B cell (primary cell): Measurements from ENCODE around the gene TAF11L13. TPM values are rescaled to one million over a fixed set of nuclear protein-coding genes. Genes with fewer than 3 reads are reported as not detected.

Experiments used
- ATAC-seq: fragments of 200-7000 bp; cut with Tn5 transposase; one replicate; pipeline ENCODE4 v1.10.0; 2021; ENCODE audit warnings: low read depth, mild to moderate bottlenecking, moderate number of reproducible peaks, moderate library complexity
- CTCF ChIA-PET: fragments of 350-600 bp; sonication (Branson Sonifier 250); formaldehyde crosslinking; loops from one replicate; lab custom pipeline; 2021; ENCODE audit warnings: antibody characterized with exemption, inconsistent platforms; lab: Charles Lee
- POLR2A ChIA-PET: fragments of 350-600 bp; sonication (Branson Sonifier 250); formaldehyde crosslinking; loops from one replicate; lab custom pipeline; 2021; ENCODE audit warnings: antibody characterized with exemption; lab: Charles Lee
- DNase-seq: peaks from one replicate; pipeline ENCODE4 v3.0.0; 2013
- H2AFZ ChIP-seq: 2 replicates; pipeline ENCODE4 v1.6.1; 2012; ENCODE audit warnings: mild to moderate bottlenecking, low read depth, low read length; ENCODE audit not compliant: insufficient read depth, poor library complexity, severe bottlenecking
- H3K27ac ChIP-seq, 2 donors: 1 replicate in 1 of 2; 2 replicates in 1 of 2; pipeline ENCODE4 v1.5.1; 2012 to 2013; ENCODE audit warnings: low read length in 2 of 2, mild to moderate bottlenecking in 2 of 2, moderate library complexity in 1 of 2
- H3K27me3 ChIP-seq, 4 experiments: fragments of 200-600 bp in 1 of 4; sonication (generic) in 1 of 4; replicated peaks in 1 of 4; 1 replicate in 2 of 4; 2 replicates in 2 of 4; pipeline versions ENCODE4 v1.6.1 to v1.7.0; 2013 to 2016; ENCODE audit warnings: low read length in 3 of 4, mild to moderate bottlenecking in 2 of 4, mixed read lengths in 1 of 4, moderate library complexity in 1 of 4; ENCODE audit not compliant: insufficient read depth in 4 of 4, control insufficient read depth in 3 of 4; ENCODE audit errors: control extremely low read depth in 1 of 4
- H3K36me3 ChIP-seq, 2 experiments: replicated peaks in 1 of 2; 1 replicate in 1 of 2; 2 replicates in 1 of 2; pipeline versions ENCODE4 v1.6.1 to v1.7.1; 2013; ENCODE audit warnings: low read length in 1 of 2; ENCODE audit not compliant: insufficient read depth in 2 of 2, control insufficient read depth in 1 of 2; ENCODE audit errors: control extremely low read depth in 1 of 2, extremely low read depth in 1 of 2
- H3K4me1 ChIP-seq, 2 donors: fragments of 200-600 bp in 1 of 2; sonication (generic) in 1 of 2; 1 replicate in 1 of 2; 2 replicates in 1 of 2; pipeline versions ENCODE4 v1.5.1 to v1.6.1; 2013 to 2017; ENCODE audit warnings: low read length in 2 of 2; ENCODE audit not compliant: control insufficient read depth in 2 of 2, insufficient read depth in 2 of 2
- H3K4me2 ChIP-seq: replicated peaks from 2 replicates; pipeline ENCODE3; 2012; ENCODE audit warnings: mild to moderate bottlenecking, low read depth, low read length; ENCODE audit not compliant: poor library complexity, severe bottlenecking
- H3K4me3 ChIP-seq, 5 experiments: fragments of 200-600 bp in 1 of 5; sonication (generic) in 1 of 5; 1 replicate in 3 of 5; 2 replicates in 2 of 5; pipeline versions ENCODE4 v1.5.1 to v1.7.0; 2011 to 2016; ENCODE audit warnings: low read length in 4 of 5, mild to moderate bottlenecking in 4 of 5, low read depth in 2 of 5, control low read depth in 1 of 5, moderate library complexity in 1 of 5; ENCODE audit not compliant: insufficient read depth in 1 of 5; ENCODE audit errors: control extremely low read depth in 1 of 5, extremely low read depth in 1 of 5
- H3K79me2 ChIP-seq: fragments of 200-600 bp; sonication (generic); one replicate; pipeline ENCODE4 v1.6.0; 2016; ENCODE audit warnings: low read length; ENCODE audit not compliant: control insufficient read depth, insufficient read depth
- H3K9ac ChIP-seq: fragments of 200-600 bp; sonication (generic); 2 replicates; pipeline ENCODE4 v1.6.1; 2017; ENCODE audit warnings: mild to moderate bottlenecking, low read length, moderate library complexity
- H3K9me3 ChIP-seq, 3 donors: one replicate each; pipeline versions ENCODE4 v1.6.1 to v1.7.1; 2013; ENCODE audit warnings: low read length in 2 of 3; ENCODE audit not compliant: control insufficient read depth in 2 of 3, insufficient read depth in 1 of 3; ENCODE audit errors: control extremely low read depth in 1 of 3
- H4K20me1 ChIP-seq: 2 replicates; pipeline ENCODE4 v1.6.0; 2012; ENCODE audit warnings: mild to moderate bottlenecking, low read length; ENCODE audit not compliant: insufficient read depth, control insufficient read depth, poor library complexity, severe bottlenecking
- H3K27ac Mint-ChIP-seq: one replicate; pipeline ENCODE4 v1.8.0; 2021; ENCODE audit warnings: mixed read lengths
- H3K27me3 Mint-ChIP-seq: one replicate; pipeline ENCODE4 v1.8.0; 2021; ENCODE audit warnings: mixed read lengths
- H3K4me1 Mint-ChIP-seq: one replicate; pipeline ENCODE4 v1.8.0; 2021; ENCODE audit warnings: mixed read lengths
- H3K4me3 Mint-ChIP-seq: one replicate; pipeline ENCODE4 v1.8.0; 2021; ENCODE audit warnings: mixed read lengths
- H3K9me3 Mint-ChIP-seq: one replicate; pipeline ENCODE4 v1.8.0; 2022; ENCODE audit warnings: mixed read lengths; ENCODE audit not compliant: insufficient read depth
- EZH2 ChIP-seq: IDR thresholded peaks from 2 replicates; pipeline ENCODE4 v1.6.1; 2012; ENCODE audit warnings: borderline replicate concordance, low read depth, mild to moderate bottlenecking, moderate library complexity, low read length; ENCODE audit not compliant: insufficient read depth, poor library complexity, severe bottlenecking
- WGBS: methylation state at CpG from one replicate; pipeline ENCODE4 v1.1.5; 2013; ENCODE audit warnings: missing lambda C conversion rate; ENCODE audit not compliant: insufficient coverage; 5-methylcytosine and 5-hydroxymethylcytosine counted together
- intact Hi-C: fragments of 100-400 bp; cut with micrococcal nuclease; formaldehyde crosslinking; loops from one replicate; pipeline ENCODE4 v1.10.0; 2022
- polyA plus RNA-seq: library from polyadenylated mRNA; depleted of rRNA; stranded (reverse); fragments of >200 nt; gene quantifications from 2 replicates; pipeline ENCODE4 v1.2.3, GENCODE V29; 2012
- total RNA-seq, 2 donors: library from RNA; stranded (reverse); fragments of 120-200 nt in 1 of 2; gene quantifications; 1 replicate in 1 of 2; 2 replicates in 1 of 2; pipeline versions ENCODE4 v1.2.3 to v1.2.4, GENCODE V29; 2013 to 2022
- TF ChIP-seq, protein P1 (sequence below): fragments of 200-600 bp; IDR thresholded peaks from one replicate; pipeline ENCODE4 v1.8.0; 2022; ENCODE audit warnings: antibody characterized with exemption, mild to moderate bottlenecking

The TAF11L13 gene
- total and polyA plus RNA-seq, 2 donors (not counting 1 experiment from before 2014, with no cell fraction given) = not detected

DNA sequence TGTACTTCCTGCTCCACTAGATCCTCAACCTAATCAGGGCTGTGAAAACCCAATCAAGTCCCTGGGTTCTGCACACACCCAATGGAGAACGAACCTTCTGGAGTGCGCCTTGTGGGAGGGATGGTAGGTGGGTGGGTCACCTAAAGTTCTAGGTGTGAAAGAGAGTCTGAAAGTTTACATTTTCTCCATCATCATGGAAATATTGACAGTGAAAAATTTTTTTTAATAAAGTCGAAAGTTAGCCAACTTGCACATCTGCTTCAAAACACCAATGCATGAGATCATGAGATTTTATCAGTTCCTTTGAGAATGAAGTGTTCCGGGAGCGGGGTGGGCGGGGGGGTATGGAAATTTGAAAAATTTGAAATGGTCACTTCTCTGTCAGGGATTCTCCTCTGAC is 24.0 kb downstream of the TAF11L13 start:
- TF ChIP-seq, protein P1, sequence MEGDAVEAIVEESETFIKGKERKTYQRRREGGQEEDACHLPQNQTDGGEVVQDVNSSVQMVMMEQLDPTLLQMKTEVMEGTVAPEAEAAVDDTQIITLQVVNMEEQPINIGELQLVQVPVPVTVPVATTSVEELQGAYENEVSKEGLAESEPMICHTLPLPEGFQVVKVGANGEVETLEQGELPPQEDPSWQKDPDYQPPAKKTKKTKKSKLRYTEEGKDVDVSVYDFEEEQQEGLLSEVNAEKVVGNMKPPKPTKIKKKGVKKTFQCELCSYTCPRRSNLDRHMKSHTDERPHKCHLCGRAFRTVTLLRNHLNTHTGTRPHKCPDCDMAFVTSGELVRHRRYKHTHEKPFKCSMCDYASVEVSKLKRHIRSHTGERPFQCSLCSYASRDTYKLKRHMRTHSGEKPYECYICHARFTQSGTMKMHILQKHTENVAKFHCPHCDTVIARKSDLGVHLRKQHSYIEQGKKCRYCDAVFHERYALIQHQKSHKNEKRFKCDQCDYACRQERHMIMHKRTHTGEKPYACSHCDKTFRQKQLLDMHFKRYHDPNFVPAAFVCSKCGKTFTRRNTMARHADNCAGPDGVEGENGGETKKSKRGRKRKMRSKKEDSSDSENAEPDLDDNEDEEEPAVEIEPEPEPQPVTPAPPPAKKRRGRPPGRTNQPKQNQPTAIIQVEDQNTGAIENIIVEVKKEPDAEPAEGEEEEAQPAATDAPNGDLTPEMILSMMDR = no peak
- no peak for TF ChIP-seq EZH2
- no peak for ATAC-seq
- Histone ChIP-seq H3K9ac (no peak overlapping the region), H3K79me2 (no peaks in the 10 kb centered on the region), H3K27ac (no peak overlapping the region), H3K4me1 (no peaks in the 10 kb centered on the region), H3K9me3 (peaks cover 0 to 4% (median 0%) of the 10 kb centered on the region in 3 donors), H3K36me3 (no peaks in the 10 kb centered on the region), H2AFZ (no peak overlapping the region), H4K20me1 (no peaks in the 10 kb centered on the region), H3K27me3 (no peaks in the 10 kb centered on the region), H3K4me3 (no peak overlapping the region), H3K4me2 (no peak overlapping the region)
- no peak for DNase-seq
- Mint-ChIP-seq H3K4me1 (no peaks in the 10 kb centered on the region), H3K27me3 (no peaks in the 10 kb centered on the region), H3K27ac (no peak overlapping the region), H3K9me3 (no peaks in the 10 kb centered on the region), H3K4me3 (no peak overlapping the region)
- POLR2A ChIA-PET = no interaction called here
- CTCF ChIA-PET = no interaction called here
- intact Hi-C loops = no loop called here
- no CpG with 5 or more reads among the region's 6 CpGs for WGBS

DNA sequence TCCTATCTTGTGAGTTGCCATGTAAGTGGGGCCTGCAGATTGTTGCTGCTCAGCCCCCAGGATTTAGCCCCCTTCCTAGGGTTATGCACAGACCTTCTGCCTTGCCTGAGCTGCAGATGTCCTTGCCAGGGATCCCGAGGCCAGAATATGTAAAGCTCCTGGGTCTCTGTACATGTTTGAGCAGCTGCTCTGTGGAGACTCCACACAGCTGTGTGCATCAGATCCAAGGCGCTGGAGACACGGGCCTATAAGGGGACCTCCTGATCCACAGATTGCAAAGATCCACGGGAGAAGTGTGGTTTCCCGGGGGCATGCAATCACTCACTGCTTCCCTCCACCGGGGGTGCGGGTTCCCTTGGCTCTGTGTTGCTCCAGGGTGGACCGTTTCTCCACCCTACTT is 31.3 kb downstream of the TAF11L13 start:
- WGBS = 88% methylated on average over 5 of the region's 8 CpGs
- CTCF ChIA-PET = no interaction called here
- no peak for TF ChIP-seq EZH2
- TF ChIP-seq, protein P1 = no peak

More for the DNA sequence above, 31.3 kb downstream of the TAF11L13 start:
- POLR2A ChIA-PET = no interaction called here
- Histone ChIP-seq H3K4me3 (no peak overlapping the region), H4K20me1 (no peaks in the 10 kb centered on the region), H3K4me2 (no peak overlapping the region), H3K27me3 (no peaks in the 10 kb centered on the region), H3K9ac (no peak overlapping the region), H3K4me1 (peaks cover 11 to 16% of the 10 kb centered on the region in 2 donors), H3K27ac (no peak overlapping the region), H3K36me3 (no peaks in the 10 kb centered on the region), H2AFZ (no peak overlapping the region), H3K9me3 (peaks cover 0 to 10% (median 0%) of the 10 kb centered on the region in 3 donors), H3K79me2 (no peaks in the 10 kb centered on the region)
- Mint-ChIP-seq H3K4me1 (peaks cover 19% of the 10 kb centered on the region), H3K27me3 (no peaks in the 10 kb centered on the region), H3K27ac (no peak overlapping the region), H3K9me3 (no peaks in the 10 kb centered on the region), H3K4me3 (no peak overlapping the region)
- DNase-seq = no peak
- intact Hi-C loops = no loop called here
- no peak for ATAC-seq
